HCT116 (cell line): Measurements from ENCODE around the gene TOR1AIP1. TPM values are rescaled to one million over a fixed set of nuclear protein-coding genes. Genes with fewer than 3 reads are reported as not detected.

Experiments
- ATAC-seq: fragments of 200-7000 bp; cut with Tn5 transposase; 2 replicates; pipeline ENCODE4 v1.9.1; 2020; ENCODE audit warnings: mild to moderate bottlenecking, moderate library complexity
- BruUV-seq: library from RNA; stranded (reverse); fragments of 400-500 nt; replicated peaks from 2 replicates; lab custom pipeline; 2021; lab: Mats Ljungman, UMichigan
- CTCF ChIA-PET: fragments of 300-600 bp; sonication (Branson Sonifier 250); formaldehyde crosslinking; loops from one replicate; lab custom pipeline; 2021; ENCODE audit warnings: antibody characterized with exemption; lab: Charles Lee
- POLR2A ChIA-PET: fragments of 300-600, 350-600 bp; sonication (Branson Sonifier 250); formaldehyde crosslinking; loops from one replicate; lab custom pipeline; 2021; ENCODE audit warnings: antibody characterized with exemption; lab: Charles Lee
- RAD21 ChIA-PET, 2 experiments: fragments of 300-600 bp; sonication (Branson Sonifier 250); formaldehyde crosslinking; loops; one replicate each; lab custom pipeline; 2023; ENCODE audit warnings: low total read pairs in 2 of 2; ENCODE audit not compliant: uncharacterized antibody in 2 of 2, unreplicated experiment in 2 of 2, low non-redundant PET in 1 of 2; lab: Charles Lee
- DNase-seq: peaks from one replicate; pipeline ENCODE4 v3.0.0-alpha.2; 2010; ENCODE audit warnings: low read depth, low spot score
- H2AFZ ChIP-seq: fragments of 200-600 bp; shearing (Covaris generic), sonication (generic); 2 replicates; pipeline ENCODE4 v1.6.1; 2017; ENCODE audit warnings: low read depth, mixed run types, mixed read lengths, antibody characterized with exemption, low read length; ENCODE audit not compliant: poor library complexity, severe bottlenecking
- H3K27ac ChIP-seq: 2 replicates; pipeline ENCODE4 v1.5.1; 2012; ENCODE audit warnings: low read depth, low read length
- H3K27me3 ChIP-seq: fragments of 200-600 bp; sonication (generic); 2 replicates; pipeline ENCODE4 v1.6.1; 2016; ENCODE audit warnings: mixed run types, low read length, mixed read lengths; ENCODE audit not compliant: insufficient read depth
- H3K36me3 ChIP-seq, 2 experiments: fragments of 200-500 bp in 1 of 2; fragments of 200-600 bp in 1 of 2; sonication (Bioruptor generic) in 1 of 2; sonication (generic) in 1 of 2; 2 replicates each; pipeline versions ENCODE4 v1.5.1 to v1.6.1; 2014 to 2016; ENCODE audit warnings: low read length in 2 of 2, inconsistent platforms in 1 of 2, mixed read lengths in 1 of 2, mixed run types in 1 of 2; ENCODE audit not compliant: insufficient read depth in 2 of 2, control insufficient read depth in 1 of 2
- H3K4me1 ChIP-seq, 2 experiments: fragments of 200-600 bp in 1 of 2; sonication (generic) in 1 of 2; 2 replicates each; pipeline versions ENCODE4 v1.5.1 to v1.6.1; 2012 to 2017; ENCODE audit warnings: low read length in 2 of 2, inconsistent platforms in 1 of 2, mild to moderate bottlenecking in 1 of 2, mixed read lengths in 1 of 2, mixed run types in 1 of 2, moderate library complexity in 1 of 2; ENCODE audit not compliant: insufficient read depth in 2 of 2, control insufficient read depth in 1 of 2
- H3K4me2 ChIP-seq: fragments of 200-600 bp; sonication (generic); 2 replicates; pipeline ENCODE4 v1.6.1; 2017; ENCODE audit warnings: mixed run types, low read length, mixed read lengths
- H3K4me3 ChIP-seq, 2 experiments: fragments of 200-600 bp in 1 of 2; sonication (generic) in 1 of 2; replicated peaks in 1 of 2; 2 replicates each; pipeline ENCODE4 v1.5.1; 2011 to 2016; ENCODE audit warnings: low read length in 2 of 2, control low read depth in 1 of 2, low read depth in 1 of 2, mild to moderate bottlenecking in 1 of 2, mixed read lengths in 1 of 2, mixed run types in 1 of 2
- H3K79me2 ChIP-seq: fragments of 200-600 bp; sonication (generic); 2 replicates; pipeline ENCODE4 v1.6.1; 2017; ENCODE audit warnings: mild to moderate bottlenecking, mixed run types, low read length, moderate library complexity, mixed read lengths; ENCODE audit not compliant: insufficient read depth
- H3K9ac ChIP-seq: fragments of 200-600 bp; sonication (generic); 2 replicates; pipeline ENCODE4 v1.6.1; 2016; ENCODE audit warnings: low read length, mixed read lengths
- H3K9me2 ChIP-seq: fragments of 200-600 bp; sonication (generic), shearing (Covaris generic); 2 replicates; pipeline ENCODE4 v1.6.1; 2017; ENCODE audit warnings: mixed run types, mild to moderate bottlenecking, moderate library complexity; ENCODE audit not compliant: insufficient read depth
- H3K9me3 ChIP-seq, 2 experiments: fragments of 200-500 bp in 1 of 2; fragments of 200-600 bp in 1 of 2; sonication (Bioruptor generic) in 1 of 2; sonication (generic) in 1 of 2; 2 replicates each; pipeline ENCODE4 v1.6.1; 2014 to 2017; ENCODE audit warnings: low read length in 2 of 2, mixed read lengths in 2 of 2, inconsistent platforms in 1 of 2, low read depth in 1 of 2, mild to moderate bottlenecking in 1 of 2, mixed run types in 1 of 2, moderate library complexity in 1 of 2; ENCODE audit not compliant: control insufficient read depth in 1 of 2, insufficient read depth in 1 of 2
- H4K20me1 ChIP-seq: fragments of 200-600 bp; sonication (generic), shearing (Covaris generic); 2 replicates; pipeline ENCODE4 v1.6.1; 2017; ENCODE audit warnings: mixed run types, mild to moderate bottlenecking, moderate library complexity; ENCODE audit not compliant: insufficient read depth
- CBX3 ChIP-seq: IDR thresholded peaks from 2 replicates; pipeline ENCODE4 v1.6.1; 2012; ENCODE audit warnings: low read depth
- CEBPB ChIP-seq: IDR thresholded peaks from 2 replicates; pipeline ENCODE4 v1.6.1; 2012; ENCODE audit warnings: low read depth
- ELF1 ChIP-seq: IDR thresholded peaks from 2 replicates; pipeline ENCODE4 v1.6.1; 2012; ENCODE audit warnings: low read depth, borderline replicate concordance
- EZH2 ChIP-seq: fragments of 200-600 bp; sonication (generic); IDR thresholded peaks from 2 replicates; pipeline ENCODE4 v1.6.1; 2017; ENCODE audit warnings: antibody characterized with exemption, mixed run types
- EZH2phosphoT487 ChIP-seq: fragments of 200-600 bp; IDR thresholded peaks from 2 replicates; pipeline ENCODE4 v1.6.1; 2018; ENCODE audit warnings: antibody characterized with exemption, borderline replicate concordance
- FOSL1 ChIP-seq: IDR thresholded peaks from 2 replicates; pipeline ENCODE4 v1.6.1; 2012; ENCODE audit warnings: low read depth
- JUND ChIP-seq: IDR thresholded peaks from 2 replicates; pipeline ENCODE4 v1.6.1; 2012
- POLR2AphosphoS5 ChIP-seq: IDR thresholded peaks from 2 replicates; pipeline ENCODE4 v1.6.1; 2011; ENCODE audit warnings: mild to moderate bottlenecking, low read depth, low read length, moderate library complexity
- RAD21 ChIP-seq: IDR thresholded peaks from 2 replicates; pipeline ENCODE4 v1.6.1; 2012; ENCODE audit warnings: low read depth, mild to moderate bottlenecking
- SIN3A ChIP-seq: IDR thresholded peaks from 2 replicates; pipeline ENCODE4 v1.6.1; 2012; ENCODE audit warnings: low read depth
- SP1 ChIP-seq: IDR thresholded peaks from 2 replicates; pipeline ENCODE4 v1.6.1; 2012; ENCODE audit warnings: low read depth
- SRF ChIP-seq: IDR thresholded peaks from 2 replicates; pipeline ENCODE4 v1.6.1; 2012; ENCODE audit warnings: low read depth
- YY1 ChIP-seq: IDR thresholded peaks from 2 replicates; pipeline ENCODE4 v1.6.1; 2011; ENCODE audit warnings: low read length, low read depth, moderate library complexity, mild to moderate bottlenecking; ENCODE audit not compliant: insufficient replicate concordance; ENCODE audit errors: extremely low read depth
- ZFX ChIP-seq: fragments of 450-650 bp; IDR thresholded peaks from 2 replicates; pipeline ENCODE4 v1.6.1; 2017
- ZNF274 ChIP-seq: fragments of 200-500 bp; sonication (Bioruptor generic); IDR thresholded peaks from 2 replicates; pipeline ENCODE4 v1.6.1; 2014; ENCODE audit warnings: mild to moderate bottlenecking, low read depth, low read length, inconsistent platforms
- intact Hi-C: fragments of 100-400 bp; cut with micrococcal nuclease; formaldehyde crosslinking; loops from 2 replicates; pipeline ENCODE4 v1.10.0; 2022
- total RNA-seq: library from RNA; stranded (reverse); gene quantifications from one replicate; pipeline ENCODE4 v1.2.1, GENCODE V29; 2021; ENCODE audit not compliant: unreplicated experiment
- TF ChIP-seq, protein P1 (sequence below): IDR thresholded peaks from 2 replicates; pipeline ENCODE4 v1.6.1; 2012
- TF ChIP-seq, protein P2 (sequence below): IDR thresholded peaks from 2 replicates; pipeline ENCODE4 v1.6.1; 2011; ENCODE audit warnings: mild to moderate bottlenecking, low read length, moderate library complexity; ENCODE audit not compliant: insufficient replicate concordance; ENCODE audit errors: extremely low read depth
- TF ChIP-seq, protein P3 (sequence below), 3 experiments: fragments of 200-600 bp in 1 of 3; sonication (generic) in 1 of 3; IDR thresholded peaks in 2 of 3; conservative IDR thresholded peaks in 1 of 3; 2 replicates each; pipeline ENCODE4 v1.5.1; 2012 to 2017; ENCODE audit warnings: low read depth in 2 of 3, low read length in 2 of 3, antibody characterized with exemption in 1 of 3, borderline replicate concordance in 1 of 3, control low read depth in 1 of 3, mild to moderate bottlenecking in 1 of 3, mixed read lengths in 1 of 3, mixed run types in 1 of 3, moderate library complexity in 1 of 3; ENCODE audit not compliant: insufficient read depth in 1 of 3
- TF ChIP-seq, protein P4 (sequence below): IDR thresholded peaks from 2 replicates; pipeline ENCODE4 v1.6.1; 2012

The TOR1AIP1 gene
- total RNA-seq, 1 experiment from 2014 or later: 30.5 TPM

DNA sequence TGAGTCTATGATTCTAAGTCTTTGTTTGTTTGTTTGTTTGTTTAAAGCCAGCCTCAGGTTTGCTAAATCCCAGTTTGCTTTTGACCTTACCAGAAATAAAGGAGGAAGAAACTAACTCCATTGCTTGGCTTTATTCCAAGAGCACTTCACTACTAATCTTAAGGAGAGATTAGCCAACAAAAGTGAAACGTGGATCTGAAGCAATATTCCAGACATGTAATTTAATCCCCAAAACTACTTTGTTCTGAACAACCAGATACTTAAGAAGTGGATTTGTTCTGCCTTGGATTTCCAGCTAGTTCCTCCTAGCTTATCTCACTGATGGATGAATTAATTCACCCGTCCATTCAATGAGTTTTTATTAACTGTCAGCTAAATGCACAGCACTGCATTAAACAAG, 56.7 kb downstream of the TOR1AIP1 start:
- no peaks in the 10 kb centered on the region for H3K36me3 ChIP-seq
- H4K20me1 ChIP-seq: no peaks in the 10 kb centered on the region
- no peak overlapping the region for H3K4me3 ChIP-seq
- H3K27me3 ChIP-seq: no peaks in the 10 kb centered on the region
- ChIA-PET CTCF (no interaction called here), RAD21 (no interaction called here), POLR2A (no interaction called here)
- no peaks in the 10 kb centered on the region for H3K9me2 ChIP-seq
- no TSS peak for BruUV-seq
- H3K4me1 ChIP-seq: no peaks in the 10 kb centered on the region
- no peak overlapping the region for H3K9ac ChIP-seq
- no peaks in the 10 kb centered on the region for H3K79me2 ChIP-seq
- ATAC-seq: no peak
- H2AFZ ChIP-seq: no peak overlapping the region
- intact Hi-C loops: no loop called here
- no peak for DNase-seq
- TF ChIP-seq SRF: no peak
- no peak for TF ChIP-seq FOSL1
- no peak for TF ChIP-seq YY1
- TF ChIP-seq, protein P1, sequence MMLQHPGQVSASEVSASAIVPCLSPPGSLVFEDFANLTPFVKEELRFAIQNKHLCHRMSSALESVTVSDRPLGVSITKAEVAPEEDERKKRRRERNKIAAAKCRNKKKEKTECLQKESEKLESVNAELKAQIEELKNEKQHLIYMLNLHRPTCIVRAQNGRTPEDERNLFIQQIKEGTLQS: no peak
- no peak for TF ChIP-seq POLR2AphosphoS5
- TF ChIP-seq EZH2: no peak
- TF ChIP-seq, protein P2, sequence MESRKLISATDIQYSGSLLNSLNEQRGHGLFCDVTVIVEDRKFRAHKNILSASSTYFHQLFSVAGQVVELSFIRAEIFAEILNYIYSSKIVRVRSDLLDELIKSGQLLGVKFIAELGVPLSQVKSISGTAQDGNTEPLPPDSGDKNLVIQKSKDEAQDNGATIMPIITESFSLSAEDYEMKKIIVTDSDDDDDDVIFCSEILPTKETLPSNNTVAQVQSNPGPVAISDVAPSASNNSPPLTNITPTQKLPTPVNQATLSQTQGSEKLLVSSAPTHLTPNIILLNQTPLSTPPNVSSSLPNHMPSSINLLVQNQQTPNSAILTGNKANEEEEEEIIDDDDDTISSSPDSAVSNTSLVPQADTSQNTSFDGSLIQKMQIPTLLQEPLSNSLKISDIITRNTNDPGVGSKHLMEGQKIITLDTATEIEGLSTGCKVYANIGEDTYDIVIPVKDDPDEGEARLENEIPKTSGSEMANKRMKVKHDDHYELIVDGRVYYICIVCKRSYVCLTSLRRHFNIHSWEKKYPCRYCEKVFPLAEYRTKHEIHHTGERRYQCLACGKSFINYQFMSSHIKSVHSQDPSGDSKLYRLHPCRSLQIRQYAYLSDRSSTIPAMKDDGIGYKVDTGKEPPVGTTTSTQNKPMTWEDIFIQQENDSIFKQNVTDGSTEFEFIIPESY: no peak
- TF ChIP-seq SIN3A: no peak
- TF ChIP-seq CBX3: no peak
- TF ChIP-seq, protein P3, sequence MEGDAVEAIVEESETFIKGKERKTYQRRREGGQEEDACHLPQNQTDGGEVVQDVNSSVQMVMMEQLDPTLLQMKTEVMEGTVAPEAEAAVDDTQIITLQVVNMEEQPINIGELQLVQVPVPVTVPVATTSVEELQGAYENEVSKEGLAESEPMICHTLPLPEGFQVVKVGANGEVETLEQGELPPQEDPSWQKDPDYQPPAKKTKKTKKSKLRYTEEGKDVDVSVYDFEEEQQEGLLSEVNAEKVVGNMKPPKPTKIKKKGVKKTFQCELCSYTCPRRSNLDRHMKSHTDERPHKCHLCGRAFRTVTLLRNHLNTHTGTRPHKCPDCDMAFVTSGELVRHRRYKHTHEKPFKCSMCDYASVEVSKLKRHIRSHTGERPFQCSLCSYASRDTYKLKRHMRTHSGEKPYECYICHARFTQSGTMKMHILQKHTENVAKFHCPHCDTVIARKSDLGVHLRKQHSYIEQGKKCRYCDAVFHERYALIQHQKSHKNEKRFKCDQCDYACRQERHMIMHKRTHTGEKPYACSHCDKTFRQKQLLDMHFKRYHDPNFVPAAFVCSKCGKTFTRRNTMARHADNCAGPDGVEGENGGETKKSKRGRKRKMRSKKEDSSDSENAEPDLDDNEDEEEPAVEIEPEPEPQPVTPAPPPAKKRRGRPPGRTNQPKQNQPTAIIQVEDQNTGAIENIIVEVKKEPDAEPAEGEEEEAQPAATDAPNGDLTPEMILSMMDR (IDR thresholded peaks at IDR 0.05 in 2 of 3, conservative IDR thresholded peaks at IDR 0.05 in 1 of 3; ENCODE audit: borderline replicate concordance in 1 of 3, insufficient read depth in 1 of 3, low read depth in 2 of 3, low read length in 2 of 3): no peak
- no peak for TF ChIP-seq ZFX
- TF ChIP-seq ZNF274: no peak
- TF ChIP-seq ELF1: no peak
- TF ChIP-seq CEBPB: no peak
- TF ChIP-seq RAD21: no peak
- no peak for TF ChIP-seq JUND
- TF ChIP-seq EZH2phosphoT487: no peak
- no peak for TF ChIP-seq SP1
- TF ChIP-seq, protein P4, sequence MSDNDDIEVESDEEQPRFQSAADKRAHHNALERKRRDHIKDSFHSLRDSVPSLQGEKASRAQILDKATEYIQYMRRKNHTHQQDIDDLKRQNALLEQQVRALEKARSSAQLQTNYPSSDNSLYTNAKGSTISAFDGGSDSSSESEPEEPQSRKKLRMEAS: no peak
- H3K27ac ChIP-seq: no peak overlapping the region
- no peak overlapping the region for H3K4me2 ChIP-seq
- H3K9me3 ChIP-seq: no peaks in the 10 kb centered on the region
